ENCODE data around the gene GRB14. TPM values are rescaled to one million over a fixed set of nuclear protein-coding genes. Genes with fewer than 3 reads are reported as not detected.

The GRB14 gene
- total RNA-seq, 1 experiment from 2014 or later = 14.9 TPM

DNA sequence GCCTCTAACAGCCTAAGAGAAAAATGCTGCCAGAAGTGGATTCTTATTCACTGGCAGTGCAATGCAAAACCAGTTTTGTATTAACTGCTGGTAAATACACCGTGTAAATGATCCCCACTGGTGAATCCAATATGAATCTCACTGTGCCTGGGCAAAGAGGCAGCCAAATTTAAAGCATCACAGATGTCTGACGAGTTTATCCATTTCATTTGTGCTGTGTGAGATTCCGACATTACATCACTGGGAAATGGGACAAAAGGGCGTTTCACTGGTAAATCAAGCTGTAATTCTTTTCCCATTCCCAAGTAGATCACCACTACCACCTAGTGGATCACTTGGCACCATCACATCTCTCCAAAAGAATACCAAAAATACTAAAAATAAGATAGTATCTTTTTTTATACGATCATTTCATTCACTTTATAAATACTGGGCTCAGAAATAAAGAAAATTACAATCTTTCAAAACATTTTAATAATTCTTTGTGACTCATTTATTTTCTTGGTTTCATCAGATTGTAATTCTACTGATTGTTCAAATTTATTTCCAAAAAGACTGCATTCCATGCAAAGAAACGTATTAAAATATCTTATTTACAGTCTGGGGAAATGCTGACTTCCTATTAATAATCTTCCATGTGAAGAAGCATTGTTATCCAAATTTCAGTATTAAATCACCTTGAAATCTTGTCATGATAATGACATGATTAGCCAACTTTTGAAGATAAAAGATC, 125.6 kb downstream of the GRB14 start:
- ATAC-seq = peak; percentile 81
- Mint-ChIP-seq H3K27me3 (ENCODE audit: low read depth) (no peaks in the 10 kb centered on the region), H3K36me3 (no peaks in the 10 kb centered on the region; the same call in 1 of the 2 replicates), H3K27ac (no peak overlapping the region), H3K4me3 (no peak overlapping the region), H3K9me3 (no peaks in the 10 kb centered on the region), H3K4me1 (peaks cover 8% of the 10 kb centered on the region; the same call in 1 of the 2 replicates)
- DNase-seq (ENCODE audit: low spot score) = no peak
- ChIA-PET CTCF (interaction anchor here (0.5 to 1.0 kb wide), 5 partner anchors 9 to 1314 kb away, joined by 3 to 7 read pairs (median 4); no protein-coding TSS in a partner anchor), POLR2A (no interaction called here)
- TF ChIP-seq, protein P1, sequence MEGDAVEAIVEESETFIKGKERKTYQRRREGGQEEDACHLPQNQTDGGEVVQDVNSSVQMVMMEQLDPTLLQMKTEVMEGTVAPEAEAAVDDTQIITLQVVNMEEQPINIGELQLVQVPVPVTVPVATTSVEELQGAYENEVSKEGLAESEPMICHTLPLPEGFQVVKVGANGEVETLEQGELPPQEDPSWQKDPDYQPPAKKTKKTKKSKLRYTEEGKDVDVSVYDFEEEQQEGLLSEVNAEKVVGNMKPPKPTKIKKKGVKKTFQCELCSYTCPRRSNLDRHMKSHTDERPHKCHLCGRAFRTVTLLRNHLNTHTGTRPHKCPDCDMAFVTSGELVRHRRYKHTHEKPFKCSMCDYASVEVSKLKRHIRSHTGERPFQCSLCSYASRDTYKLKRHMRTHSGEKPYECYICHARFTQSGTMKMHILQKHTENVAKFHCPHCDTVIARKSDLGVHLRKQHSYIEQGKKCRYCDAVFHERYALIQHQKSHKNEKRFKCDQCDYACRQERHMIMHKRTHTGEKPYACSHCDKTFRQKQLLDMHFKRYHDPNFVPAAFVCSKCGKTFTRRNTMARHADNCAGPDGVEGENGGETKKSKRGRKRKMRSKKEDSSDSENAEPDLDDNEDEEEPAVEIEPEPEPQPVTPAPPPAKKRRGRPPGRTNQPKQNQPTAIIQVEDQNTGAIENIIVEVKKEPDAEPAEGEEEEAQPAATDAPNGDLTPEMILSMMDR (IDR thresholded peaks at IDR 0.05) = peak; percentile 34; the same call in 1 of the 2 replicates
- no peak for TF ChIP-seq ETV6 (CRISPR knock-in tag; IDR thresholded peaks at IDR 0.05)

DNA sequence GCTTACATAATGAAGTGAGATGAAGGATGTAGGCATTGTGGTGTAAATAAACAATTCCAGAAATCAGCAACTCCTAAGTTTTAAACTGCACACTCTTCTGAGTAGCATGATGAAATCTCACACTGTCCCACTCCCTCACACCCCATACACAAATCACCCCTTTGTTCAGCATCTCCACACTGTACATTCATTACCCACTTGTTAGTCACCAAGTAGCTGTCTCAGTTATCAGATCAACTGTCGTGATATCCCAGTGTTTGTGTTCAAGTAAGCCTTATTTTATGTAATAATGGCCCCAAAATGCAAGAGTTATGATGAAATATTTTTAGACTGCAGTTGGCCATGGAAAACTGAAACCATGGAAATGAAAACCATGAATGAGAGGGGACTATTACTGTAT, 135.7 kb downstream of the GRB14 start:
- no peak for DNase-seq (ENCODE audit: low spot score)
- Mint-ChIP-seq H3K4me3 (no peak overlapping the region), H3K27ac (no peak overlapping the region), H3K27me3 (ENCODE audit: low read depth) (no peaks in the 10 kb centered on the region), H3K4me1 (no peaks in the 10 kb centered on the region), H3K36me3 (no peaks in the 10 kb centered on the region), H3K9me3 (no peaks in the 10 kb centered on the region)
- TF ChIP-seq TCF7 (CRISPR knock-in tag; IDR thresholded peaks at IDR 0.05; ENCODE audit: low read depth) = no peak
- TF ChIP-seq TEAD4 (CRISPR knock-in tag; IDR thresholded peaks at IDR 0.05) = no peak
- no peak for TF ChIP-seq ESRRA (CRISPR knock-in tag; IDR thresholded peaks at IDR 0.05; ENCODE audit: borderline replicate concordance)
- TF ChIP-seq RELA (CRISPR knock-in tag; IDR thresholded peaks at IDR 0.05; ENCODE audit: borderline replicate concordance) = no peak
- TF ChIP-seq GABPB1 (CRISPR knock-in tag; IDR thresholded peaks at IDR 0.05) = no peak
- TF ChIP-seq ZNF423 (CRISPR knock-in tag; IDR thresholded peaks at IDR 0.05) = no peak
- TF ChIP-seq, protein P2, sequence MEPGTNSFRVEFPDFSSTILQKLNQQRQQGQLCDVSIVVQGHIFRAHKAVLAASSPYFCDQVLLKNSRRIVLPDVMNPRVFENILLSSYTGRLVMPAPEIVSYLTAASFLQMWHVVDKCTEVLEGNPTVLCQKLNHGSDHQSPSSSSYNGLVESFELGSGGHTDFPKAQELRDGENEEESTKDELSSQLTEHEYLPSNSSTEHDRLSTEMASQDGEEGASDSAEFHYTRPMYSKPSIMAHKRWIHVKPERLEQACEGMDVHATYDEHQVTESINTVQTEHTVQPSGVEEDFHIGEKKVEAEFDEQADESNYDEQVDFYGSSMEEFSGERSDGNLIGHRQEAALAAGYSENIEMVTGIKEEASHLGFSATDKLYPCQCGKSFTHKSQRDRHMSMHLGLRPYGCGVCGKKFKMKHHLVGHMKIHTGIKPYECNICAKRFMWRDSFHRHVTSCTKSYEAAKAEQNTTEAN (CRISPR knock-in tag; IDR thresholded peaks at IDR 0.05) = no peak
- no peak for TF ChIP-seq PREB (CRISPR knock-in tag; IDR thresholded peaks at IDR 0.05; ENCODE audit: borderline replicate concordance)
- ChIA-PET CTCF (no interaction called here), POLR2A (no interaction called here)
- ATAC-seq = no peak

GRCh38 chr2:164479460-164479859, 141.8 kb downstream of the GRB14 start:
- no peaks in the 10 kb centered on the region for H3K36me3 Mint-ChIP-seq

More at GRCh38 chr2:164479460-164479859, 141.8 kb downstream of the GRB14 start:
- TF ChIP-seq, protein P1 (IDR thresholded peaks at IDR 0.05) = 0 out of 2 replicates have a peak, but pooled peaks have one; percentile 16
- TF ChIP-seq JAZF1 (CRISPR knock-in tag; IDR thresholded peaks at IDR 0.05) = no peak
- TF ChIP-seq FOXP4 (CRISPR knock-in tag; IDR thresholded peaks at IDR 0.05) = no peak
- TF ChIP-seq, protein P3, sequence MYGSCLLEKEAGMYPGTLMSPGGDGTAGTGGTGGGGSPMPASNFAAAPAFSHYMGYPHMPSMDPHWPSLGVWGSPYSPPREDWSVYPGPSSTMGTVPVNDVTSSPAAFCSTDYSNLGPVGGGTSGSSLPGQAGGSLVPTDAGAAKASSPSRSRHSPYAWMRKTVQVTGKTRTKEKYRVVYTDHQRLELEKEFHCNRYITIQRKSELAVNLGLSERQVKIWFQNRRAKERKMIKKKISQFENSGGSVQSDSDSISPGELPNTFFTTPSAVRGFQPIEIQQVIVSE (CRISPR knock-in tag; IDR thresholded peaks at IDR 0.05; ENCODE audit: borderline replicate concordance) = no peak
- no peak overlapping the region for H3K4me3 Mint-ChIP-seq
- ATAC-seq = peak; percentile 68
- H3K4me1 Mint-ChIP-seq = peaks cover 4% of the 10 kb centered on the region
- DNase-seq (ENCODE audit: low spot score) = peak; percentile 57
- no peak overlapping the region; the same call in 1 of the 2 replicates for H3K27ac Mint-ChIP-seq
- no peaks in the 10 kb centered on the region for H3K27me3 Mint-ChIP-seq (ENCODE audit: low read depth)
- H3K9me3 Mint-ChIP-seq = no peaks in the 10 kb centered on the region
- POLR2A ChIA-PET = no interaction called here
- CTCF ChIA-PET = interaction anchor here (0.8 to 1.0 kb wide), 2 partner anchors 48 to 49 kb away, joined by 3 to 4 read pairs; no protein-coding TSS in a partner anchor
